ENCODE data around the gene SLC22A1.
"Not testable (repeated sequence)": the region's sequence is repeated elsewhere in the genome, so short reads cannot be mapped to it uniquely, and the experiment has no call there.

The SLC22A1 gene

DNA sequence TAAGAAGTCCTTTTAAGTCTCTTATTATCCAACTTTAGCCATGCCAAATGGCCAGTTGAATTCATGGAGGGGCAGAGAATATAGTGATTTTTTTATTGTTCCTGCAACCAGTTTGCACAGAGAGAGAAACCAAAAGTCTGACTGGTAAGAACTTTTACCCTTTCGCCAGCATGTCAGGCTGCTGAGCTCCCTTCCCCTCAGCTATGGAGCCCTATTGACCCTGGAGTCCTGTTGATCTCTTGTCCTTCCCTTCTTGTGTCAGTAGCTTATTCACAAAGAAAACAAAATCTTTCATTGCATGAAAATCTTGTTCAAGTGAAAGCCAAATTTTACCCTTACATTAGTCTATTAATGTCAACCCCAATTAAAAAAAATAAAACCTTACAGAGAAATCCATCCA lies 1.5 kb upstream of the SLC22A1 start:
- no peak for FAIRE-seq
- DNase-seq (ENCODE audit: insufficient read length, low spot score), result no peak

DNA sequence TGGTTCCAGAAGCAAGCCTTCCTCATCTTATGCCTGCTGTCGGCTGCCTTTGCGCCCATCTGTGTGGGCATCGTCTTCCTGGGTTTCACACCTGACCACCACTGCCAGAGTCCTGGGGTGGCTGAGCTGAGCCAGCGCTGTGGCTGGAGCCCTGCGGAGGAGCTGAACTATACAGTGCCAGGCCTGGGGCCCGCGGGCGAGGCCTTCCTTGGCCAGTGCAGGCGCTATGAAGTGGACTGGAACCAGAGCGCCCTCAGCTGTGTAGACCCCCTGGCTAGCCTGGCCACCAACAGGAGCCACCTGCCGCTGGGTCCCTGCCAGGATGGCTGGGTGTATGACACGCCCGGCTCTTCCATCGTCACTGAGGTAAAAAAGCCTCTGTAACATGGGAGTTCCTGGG lies 366 bp downstream of the SLC22A1 start:
- FAIRE-seq, result no peak
- no peak for DNase-seq (ENCODE audit: insufficient read length, low spot score)

DNA sequence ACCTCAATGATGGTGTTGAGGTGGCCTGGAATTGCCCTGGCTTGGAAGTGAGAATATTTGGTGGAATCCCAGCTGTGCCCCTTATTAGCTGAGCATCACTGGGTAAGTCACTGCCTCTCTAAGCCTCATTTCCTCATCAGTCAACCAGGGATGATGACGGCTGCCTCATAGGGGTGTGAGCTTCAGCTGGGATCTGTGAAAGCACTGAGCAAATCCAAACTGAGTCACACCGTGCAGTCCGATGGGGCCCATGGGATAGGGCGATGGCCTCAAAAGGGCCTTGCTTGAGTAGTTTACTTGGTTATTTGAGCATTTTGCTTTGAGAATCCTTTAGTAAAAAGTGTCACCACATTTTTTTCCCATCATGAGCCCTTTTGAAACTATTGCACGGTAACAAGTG lies 1.1 kb downstream of the SLC22A1 start:
- DNase-seq (ENCODE audit: insufficient read length, low spot score), result no peak
- no peak for FAIRE-seq

GRCh38 chr6:160124007-160124406 lies 2.4 kb downstream of the SLC22A1 start:
- DNase-seq (ENCODE audit: insufficient read length, low spot score) (no peak), FAIRE-seq (no peak)

- DNase-seq (ENCODE audit: insufficient read length, low spot score), result no peak
- no peak for FAIRE-seq
Observed at GRCh38 chr6:160124605-160125004, 3.0 kb downstream of the SLC22A1 start.

DNA sequence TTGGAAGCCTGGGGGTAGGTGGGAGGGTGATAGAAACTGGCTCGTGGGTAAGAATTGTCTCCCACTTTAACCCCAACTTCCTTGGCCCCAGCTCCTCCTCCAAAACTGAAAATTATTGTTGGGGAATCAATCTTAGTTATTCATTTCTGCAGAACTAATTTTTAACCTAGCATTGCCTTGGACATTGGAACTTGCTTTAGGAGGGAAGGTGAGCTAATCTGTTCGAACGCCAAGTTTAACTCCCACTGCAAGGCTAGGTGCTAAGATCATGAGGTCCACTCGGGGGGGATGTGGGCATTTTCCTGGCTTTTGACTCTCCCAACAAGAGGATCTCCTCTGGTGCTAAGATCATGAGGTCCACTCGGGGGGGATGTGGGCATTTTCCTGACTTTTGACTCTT lies 3.5 kb downstream of the SLC22A1 start:
- DNase-seq (ENCODE audit: insufficient read length, low spot score); FAIRE-seq: not testable (repeated sequence)

GRCh38 chr6:160127270-160128124 lies 5.9 kb downstream of the SLC22A1 start:
- DNase-seq (ENCODE audit: insufficient read length, low spot score) (no peak), FAIRE-seq (no peak)

- DNase-seq (ENCODE audit: insufficient read length, low spot score) (no peak), FAIRE-seq (no peak)
Observed at GRCh38 chr6:160128125-160128683, 6.6 kb downstream of the SLC22A1 start.

GRCh38 chr6:160128879-160129516 lies 7.4 kb downstream of the SLC22A1 start:
- FAIRE-seq, result no peak
- DNase-seq (ENCODE audit: insufficient read length, low spot score), result no peak

DNA sequence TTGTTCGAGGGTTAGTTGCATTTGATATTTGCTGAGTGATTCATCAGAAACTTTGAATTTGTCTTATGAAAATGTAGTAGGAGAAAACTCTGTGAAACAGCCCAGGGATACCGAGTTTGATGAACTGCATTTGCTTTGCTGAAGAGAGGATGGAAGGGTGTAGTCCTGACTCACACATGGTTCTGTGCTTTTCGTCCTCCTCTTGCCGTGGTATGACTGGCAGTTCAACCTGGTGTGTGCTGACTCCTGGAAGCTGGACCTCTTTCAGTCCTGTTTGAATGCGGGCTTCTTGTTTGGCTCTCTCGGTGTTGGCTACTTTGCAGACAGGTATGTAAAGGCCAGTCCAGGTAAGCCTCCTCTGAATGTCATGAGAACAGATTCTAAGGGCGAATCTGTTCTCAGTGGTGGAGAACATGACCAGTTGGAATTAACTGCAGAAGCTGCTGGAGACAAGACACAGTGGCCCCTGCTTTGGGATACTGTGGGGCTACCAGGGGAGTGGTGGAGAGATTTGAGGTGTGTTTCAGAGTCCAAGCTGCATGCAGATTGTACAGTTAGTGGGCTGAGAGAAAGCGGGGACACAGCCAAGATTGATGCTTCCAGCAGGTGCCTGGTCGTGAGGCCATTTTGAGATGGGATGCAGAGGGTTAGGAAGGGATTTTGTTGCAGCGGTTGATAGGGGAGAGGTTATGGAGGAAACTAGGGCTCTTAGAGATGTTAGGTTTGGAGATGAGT lies 8.4 kb downstream of the SLC22A1 start:
- DNase-seq (ENCODE audit: insufficient read length, low spot score), result no peak
- no peak for FAIRE-seq

DNA sequence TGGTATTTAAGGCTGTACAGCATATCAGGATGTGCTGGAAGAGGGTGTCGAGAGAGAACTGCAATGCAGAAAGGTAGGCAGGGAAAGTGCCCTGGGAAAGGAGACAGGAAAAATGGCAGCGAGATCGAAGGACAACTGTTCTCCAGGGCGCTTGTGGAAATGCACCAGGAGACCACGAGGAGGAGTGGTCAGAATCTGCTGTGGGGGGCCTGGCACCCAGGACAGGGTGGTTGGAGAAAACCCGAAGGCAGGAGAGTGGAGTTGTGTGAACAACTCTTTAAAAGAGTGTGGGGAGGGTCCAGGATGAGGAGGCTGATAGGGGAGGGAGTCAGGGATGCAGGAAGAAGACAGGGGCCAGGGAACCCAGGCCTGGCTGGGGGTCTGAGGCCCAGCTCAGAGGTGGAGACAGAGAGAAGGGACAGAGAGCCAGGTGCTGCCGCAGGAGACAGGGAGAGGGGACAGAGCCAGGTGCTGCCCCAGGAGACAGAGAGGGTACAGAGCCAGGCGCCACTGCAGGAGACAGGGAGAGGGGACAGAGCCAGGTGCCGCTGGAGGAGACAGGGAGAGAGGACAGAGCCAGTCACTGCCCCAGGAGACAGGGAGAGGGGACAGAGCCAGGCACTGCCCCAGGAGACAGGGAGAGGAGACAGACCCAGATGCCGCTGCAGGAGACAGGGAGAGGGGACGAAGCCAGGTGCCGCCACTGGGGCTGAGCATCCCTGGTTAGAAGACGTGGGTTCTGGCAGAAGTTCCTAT lies 9.3 kb downstream of the SLC22A1 start:
- FAIRE-seq (no peak), DNase-seq (ENCODE audit: insufficient read length, low spot score) (no peak)

DNA sequence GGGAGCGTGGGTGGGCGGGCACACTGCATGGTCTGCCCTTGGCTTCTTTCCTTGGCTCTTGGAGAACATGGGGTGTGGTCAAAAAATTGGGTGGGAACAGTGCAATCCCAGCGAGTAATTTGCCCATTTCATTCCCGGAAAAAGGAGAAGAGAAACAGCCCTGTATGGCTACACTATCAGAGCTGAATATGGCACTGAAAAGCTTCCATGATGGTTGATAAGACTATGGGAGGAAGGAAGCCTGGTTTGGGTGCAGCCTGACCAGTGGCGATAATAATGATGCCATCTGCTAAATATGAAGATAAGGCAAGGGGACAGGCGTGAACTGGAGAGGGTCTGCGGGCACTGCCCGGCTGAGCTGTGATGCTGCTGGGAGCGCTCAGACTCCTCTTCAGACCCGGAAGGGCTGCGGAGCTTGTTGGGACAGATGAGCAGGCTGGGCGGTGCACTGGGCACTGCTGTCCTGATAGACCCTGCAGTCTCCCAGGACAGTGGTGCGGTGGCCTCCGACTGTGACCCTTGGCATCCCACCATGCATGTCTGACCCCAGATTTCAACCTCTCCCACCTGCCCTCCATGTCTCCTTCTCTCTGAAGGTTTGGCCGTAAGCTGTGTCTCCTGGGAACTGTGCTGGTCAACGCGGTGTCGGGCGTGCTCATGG lies 10.2 kb downstream of the SLC22A1 start:
- FAIRE-seq (no peak), DNase-seq (ENCODE audit: insufficient read length, low spot score) (no peak)

DNA sequence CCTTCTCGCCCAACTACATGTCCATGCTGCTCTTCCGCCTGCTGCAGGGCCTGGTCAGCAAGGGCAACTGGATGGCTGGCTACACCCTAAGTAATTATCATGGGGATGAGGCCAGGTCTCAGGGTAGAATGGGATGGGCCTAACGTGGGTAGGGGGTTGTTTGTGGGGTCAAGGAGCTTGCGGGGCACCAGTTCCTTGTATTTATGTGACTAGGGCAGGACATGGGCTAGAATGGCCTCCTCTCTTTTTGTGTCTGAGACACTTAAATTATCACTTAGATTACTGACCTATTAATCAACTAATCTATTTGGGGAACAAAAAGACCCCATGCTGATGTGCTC lies 10.7 kb downstream of the SLC22A1 start:
- no peak for FAIRE-seq
- DNase-seq (ENCODE audit: insufficient read length, low spot score), result no peak

DNA sequence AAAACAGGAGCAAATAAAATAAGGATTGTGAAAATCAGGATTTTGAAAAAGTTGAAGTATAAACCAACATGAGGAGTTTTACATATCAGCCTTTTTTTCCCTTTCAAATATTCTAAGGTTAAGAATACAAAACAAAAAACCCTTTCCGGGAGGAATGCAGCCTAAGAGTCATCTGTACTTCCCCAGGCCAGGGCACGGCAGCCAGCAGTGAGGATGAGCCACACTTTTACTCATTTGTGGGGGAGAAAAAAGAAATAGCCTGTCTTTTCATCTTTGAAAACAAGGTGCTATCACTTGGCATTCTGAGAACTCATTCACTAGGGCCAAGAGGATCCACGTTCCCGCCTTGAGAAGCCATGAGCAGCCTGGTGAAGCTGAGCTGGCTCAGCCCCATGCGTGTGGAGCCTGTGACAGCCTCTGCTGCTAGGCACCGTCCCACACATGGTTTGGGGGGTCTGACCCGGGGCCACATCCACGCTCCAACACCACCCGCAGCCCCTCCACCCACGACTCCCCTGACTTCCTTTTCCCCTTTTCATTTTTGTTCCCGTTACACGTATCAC lies 11.2 kb downstream of the SLC22A1 start:
- DNase-seq (ENCODE audit: insufficient read length, low spot score), result no peak
- FAIRE-seq, result no peak

DNA sequence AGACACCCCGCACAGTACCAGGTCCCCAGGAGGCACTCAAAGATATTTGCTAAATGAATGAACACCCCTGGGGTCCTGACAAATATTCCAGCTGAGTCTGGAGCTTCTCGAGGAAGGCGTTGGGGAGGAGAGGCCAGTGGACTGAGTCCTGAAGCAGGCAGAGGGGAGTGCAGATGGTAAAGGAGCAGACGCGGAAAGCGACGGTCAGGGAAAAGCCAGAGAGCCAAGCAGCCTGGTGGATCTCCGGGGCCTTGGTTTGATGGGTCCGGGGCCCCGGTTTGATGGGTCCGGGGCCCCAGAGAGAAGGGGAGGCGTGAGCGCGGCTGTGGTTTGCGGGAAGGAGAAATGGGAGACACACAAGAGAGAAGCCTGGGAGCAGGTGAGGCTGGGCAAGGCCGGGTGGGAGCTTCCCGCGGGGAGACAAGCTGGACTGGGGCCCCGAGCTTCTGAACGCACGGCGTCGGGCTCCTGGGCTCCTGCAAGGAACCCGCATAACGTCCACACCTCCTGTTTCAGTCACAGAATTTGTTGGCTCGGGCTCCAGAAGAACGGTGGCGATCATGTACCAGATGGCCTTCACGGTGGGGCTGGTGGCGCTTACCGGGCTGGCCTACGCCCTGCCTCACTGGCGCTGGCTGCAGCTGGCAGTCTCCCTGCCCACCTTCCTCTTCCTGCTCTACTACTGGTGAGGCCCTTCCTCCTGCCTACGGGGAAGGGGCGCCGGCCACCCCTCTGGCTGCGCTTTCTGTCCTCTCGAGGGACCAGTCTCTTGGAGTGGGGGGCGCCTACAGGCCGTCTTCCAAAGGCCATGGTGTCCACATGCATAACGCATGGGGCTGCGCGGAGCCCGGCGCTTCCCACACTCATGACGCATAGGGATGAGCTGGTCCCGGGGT lies 12.1 kb downstream of the SLC22A1 start:
- no peak for DNase-seq (ENCODE audit: insufficient read length, low spot score)
- no peak for FAIRE-seq

- not testable (repeated sequence) for FAIRE-seq; DNase-seq (ENCODE audit: insufficient read length, low spot score)
Observed at GRCh38 chr6:160134337-160134751, 12.7 kb downstream of the SLC22A1 start.

DNA sequence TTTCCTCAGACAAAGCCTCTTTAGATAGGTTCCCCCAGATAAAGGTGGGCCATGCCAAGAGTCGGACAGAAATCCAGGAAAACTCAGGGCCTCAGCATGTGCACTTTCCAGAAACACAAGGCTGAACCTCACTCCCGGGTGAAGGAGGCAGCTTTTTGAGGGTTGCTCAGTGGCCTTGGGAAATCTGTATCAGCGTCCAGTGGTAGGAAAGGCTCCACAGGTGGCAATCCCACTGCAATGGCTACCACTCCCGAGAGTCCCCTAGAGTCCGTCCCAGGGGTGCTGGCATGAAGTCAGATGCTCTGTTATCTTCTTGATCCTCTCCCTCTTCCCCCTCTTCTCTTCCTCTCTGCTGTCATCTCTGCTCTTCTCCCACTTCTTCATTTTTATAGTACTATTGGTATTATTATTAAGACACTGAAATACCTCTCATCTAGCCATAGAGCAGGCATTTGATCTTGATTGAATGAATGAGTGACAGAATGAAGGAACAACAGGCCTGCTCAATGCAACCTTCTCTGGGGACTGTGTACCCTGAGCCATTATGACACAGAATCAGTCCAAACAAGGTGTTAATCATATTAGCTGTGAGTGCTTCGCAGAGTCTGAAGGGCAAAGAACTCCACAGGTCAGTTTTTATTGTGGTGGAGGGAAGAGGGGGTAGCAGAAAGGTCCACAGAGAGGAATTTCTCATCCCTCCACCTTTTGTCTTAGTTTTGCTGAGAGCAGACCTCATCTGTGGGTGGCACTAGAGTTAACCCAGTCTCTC lies 13.3 kb downstream of the SLC22A1 start:
- DNase-seq (ENCODE audit: insufficient read length, low spot score) (no peak), FAIRE-seq (no peak)

Data from HTR-8/SVneo (cell line).